PFSK-1 (cell line): ENCODE data around the gene SPDYE4.

Experiments used
- POLR2AphosphoS5 ChIP-seq: IDR thresholded peaks from 2 replicates; pipeline ENCODE4 v1.6.1; 2012; ENCODE audit warnings: low read depth, mild to moderate bottlenecking, control low read depth, low read length, moderate library complexity
- SIN3A ChIP-seq: IDR thresholded peaks from 2 replicates; pipeline ENCODE4 v1.6.1; 2012; ENCODE audit warnings: mild to moderate bottlenecking, low read length, moderate library complexity, borderline replicate concordance; ENCODE audit not compliant: insufficient read depth
- TAF1 ChIP-seq: IDR thresholded peaks from 2 replicates; pipeline ENCODE4 v1.6.1; 2012; ENCODE audit warnings: low read length, control low read depth, borderline replicate concordance; ENCODE audit not compliant: insufficient read depth

DNA sequence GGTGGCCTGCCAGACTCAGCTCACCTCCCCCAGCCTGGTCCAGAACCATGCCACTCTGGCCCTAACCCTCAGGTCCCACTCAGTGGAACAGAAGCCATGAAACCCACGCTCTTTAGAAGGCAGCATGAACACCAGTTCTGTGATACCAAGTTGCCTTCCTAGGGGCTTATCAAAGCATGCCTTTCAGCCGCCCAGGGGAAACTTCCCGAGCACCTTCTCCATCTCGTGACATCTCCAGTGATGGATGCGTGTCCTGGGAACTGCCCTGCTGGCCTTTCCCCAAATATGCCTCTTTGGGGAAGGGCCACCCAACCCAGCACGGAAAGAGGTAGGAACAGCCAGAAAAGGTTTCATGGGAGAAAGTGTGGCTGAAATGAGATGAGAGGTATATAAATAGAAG lies 22.0 kb downstream of the SPDYE4 start:
- no peak for TF ChIP-seq POLR2AphosphoS5
- TF ChIP-seq TAF1 = no peak
- TF ChIP-seq SIN3A = no peak
